SK-N-SH (cell line): ENCODE measurements around the gene PLAC1. TPM values are rescaled to one million over a fixed set of nuclear protein-coding genes. Genes with fewer than 3 reads are reported as not detected.

ENCODE experiments used
- CTCF ChIA-PET: fragments of 300-600, 350-600 bp; formaldehyde crosslinking; extraction: SDS; loops from one replicate; lab custom pipeline; 2021; lab: Yijun Ruan, JAX
- POLR2A ChIA-PET: fragments of 350-600 bp; sonication (Branson Sonifier 250); formaldehyde crosslinking; extraction: SDS; loops from one replicate; lab custom pipeline; 2020; ENCODE audit warnings: antibody characterized with exemption, inconsistent platforms; lab: Yijun Ruan, JAX
- DNase-seq: peaks from one replicate; pipeline ENCODE4 v3.0.0; 2012
- H2AFZ ChIP-seq: fragments of 200-600 bp; sonication (generic); 2 replicates; pipeline ENCODE4 v1.8.1; 2016; ENCODE audit warnings: antibody characterized with exemption, mild to moderate bottlenecking, low read depth
- H3F3A ChIP-seq: fragments of 200-600 bp; sonication (generic); replicated peaks from 2 replicates; pipeline ENCODE3; 2016; ENCODE audit warnings: antibody characterized with exemption, mild to moderate bottlenecking; ENCODE audit not compliant: insufficient read depth
- H3K27ac ChIP-seq, 2 experiments: fragments of 200-500 bp in 1 of 2; fragments of 200-600 bp in 1 of 2; sonication (Bioruptor generic) in 1 of 2; sonication (generic), shearing (Covaris generic) in 1 of 2; 2 replicates each; pipeline versions ENCODE4 v1.5.1 to v1.6.1; 2014 to 2016; ENCODE audit warnings: low read depth in 2 of 2, inconsistent platforms in 1 of 2, low read length in 1 of 2, mild to moderate bottlenecking in 1 of 2, mixed read lengths in 1 of 2
- H3K27me3 ChIP-seq: fragments of 200-600 bp; sonication (generic), shearing (Covaris generic); 2 replicates; pipeline ENCODE4 v1.6.1; 2016; ENCODE audit warnings: mixed run types; ENCODE audit not compliant: insufficient read depth
- H3K36me3 ChIP-seq, 2 experiments: fragments of 200-500 bp in 1 of 2; fragments of 200-600 bp in 1 of 2; sonication (Bioruptor generic) in 1 of 2; sonication (generic) in 1 of 2; replicated peaks in 1 of 2; 2 replicates each; pipeline versions ENCODE3 to v1.5.1; 2014 to 2016; ENCODE audit warnings: low read length in 1 of 2, mild to moderate bottlenecking in 1 of 2; ENCODE audit not compliant: insufficient read depth in 2 of 2, control insufficient read depth in 1 of 2
- H3K4me1 ChIP-seq, 2 experiments: fragments of 200-500 bp in 1 of 2; fragments of 200-600 bp in 1 of 2; sonication (Bioruptor generic) in 1 of 2; sonication (generic), shearing (Covaris generic) in 1 of 2; 2 replicates each; pipeline versions ENCODE4 v1.5.1 to v1.6.1; 2014 to 2016; ENCODE audit warnings: low read depth in 1 of 2, low read length in 1 of 2, mixed run types in 1 of 2; ENCODE audit not compliant: insufficient read depth in 2 of 2, control insufficient read depth in 1 of 2
- H3K4me2 ChIP-seq: fragments of 200-600 bp; sonication (generic), shearing (Covaris generic); 2 replicates; pipeline ENCODE4 v1.6.1; 2017; ENCODE audit warnings: mixed run types
- H3K4me3 ChIP-seq, 2 experiments: fragments of 200-500 bp in 1 of 2; fragments of 200-600 bp in 1 of 2; sonication (Bioruptor generic) in 1 of 2; sonication (generic), shearing (Covaris generic) in 1 of 2; 2 replicates each; pipeline versions ENCODE4 v1.5.1 to v1.8.1; 2014 to 2016; ENCODE audit warnings: low read depth in 2 of 2, inconsistent platforms in 1 of 2, low read length in 1 of 2, mild to moderate bottlenecking in 1 of 2, mixed read lengths in 1 of 2, moderate library complexity in 1 of 2
- H3K79me2 ChIP-seq: fragments of 200-600 bp; sonication (generic); 2 replicates; pipeline ENCODE4 v1.8.1; 2017; ENCODE audit warnings: mild to moderate bottlenecking; ENCODE audit not compliant: insufficient read depth
- H3K9ac ChIP-seq: fragments of 200-600 bp; sonication (generic); 2 replicates; pipeline ENCODE4 v1.6.1; 2017; ENCODE audit warnings: mixed run types
- H3K9me2 ChIP-seq: fragments of 200-600 bp; sonication (generic); 2 replicates; pipeline ENCODE4 v1.6.1; 2017; ENCODE audit warnings: mixed run types
- H3K9me3 ChIP-seq: fragments of 200-600 bp; sonication (generic); 2 replicates; pipeline ENCODE4 v1.6.1; 2017; ENCODE audit warnings: mixed run types, mild to moderate bottlenecking, moderate library complexity
- H4K20me1 ChIP-seq: fragments of 200-600 bp; sonication (generic); 2 replicates; pipeline ENCODE4 v1.6.1; 2017; ENCODE audit warnings: mild to moderate bottlenecking, mixed run types; ENCODE audit not compliant: insufficient read depth
- CHD2 ChIP-seq: fragments of 150-350 bp; IDR thresholded peaks from 2 replicates; pipeline ENCODE4 v1.6.1; 2018; ENCODE audit warnings: low read length; ENCODE audit not compliant: partially characterized antibody
- CTCF ChIP-seq: fragments of 200-600 bp; sonication (generic); IDR thresholded peaks from 2 replicates; pipeline ENCODE4 v1.6.1; 2017; ENCODE audit warnings: antibody characterized with exemption, mild to moderate bottlenecking, moderate library complexity
- ELF1 ChIP-seq: IDR thresholded peaks from 2 replicates; pipeline ENCODE4 v1.4.0; 2012
- FOSL2 ChIP-seq: IDR thresholded peaks from 2 replicates; pipeline ENCODE4 v1.4.0; 2012; ENCODE audit warnings: low read depth, mild to moderate bottlenecking, moderate library complexity, borderline replicate concordance
- FOXM1 ChIP-seq: IDR thresholded peaks from 2 replicates; pipeline ENCODE4 v1.4.0; 2012; ENCODE audit warnings: low read depth, mild to moderate bottlenecking
- GATA2 ChIP-seq: sonication (generic); formaldehyde crosslinking; IDR thresholded peaks from 2 replicates; pipeline ENCODE4 v1.5.0; 2020; ENCODE audit warnings: mild to moderate bottlenecking, missing genetic modification reagents
- IRF3 ChIP-seq: fragments of 150-350 bp; IDR thresholded peaks from 2 replicates; pipeline ENCODE4 v1.6.1; 2016; ENCODE audit warnings: mild to moderate bottlenecking, low read depth, low read length
- MEF2A ChIP-seq: IDR thresholded peaks from 2 replicates; pipeline ENCODE4 v1.4.0; 2012; ENCODE audit warnings: low read depth, borderline replicate concordance
- PBX3 ChIP-seq: IDR thresholded peaks from 2 replicates; pipeline ENCODE4; 2012
- POLR2AphosphoS5 ChIP-seq: IDR thresholded peaks from 2 replicates; pipeline ENCODE4 v1.6.1; 2012; ENCODE audit warnings: low read depth, low read length
- RCOR1 ChIP-seq: fragments of 150-350 bp; IDR thresholded peaks from 2 replicates; pipeline ENCODE4 v1.6.1; 2017; ENCODE audit warnings: antibody characterized with exemption, low read length
- REST ChIP-seq: IDR thresholded peaks from 2 replicates; pipeline ENCODE4 v1.6.1; 2012; ENCODE audit warnings: mild to moderate bottlenecking, low read depth, low read length, moderate library complexity
- RFX5 ChIP-seq: IDR thresholded peaks from 2 replicates; pipeline ENCODE4 v1.6.1; 2012; ENCODE audit warnings: mild to moderate bottlenecking, improper control_type of control experiment, low read length
- RXRA ChIP-seq: IDR thresholded peaks from 2 replicates; pipeline ENCODE4 v1.4.0; 2012; ENCODE audit warnings: low read depth, mild to moderate bottlenecking, borderline replicate concordance
- SIN3A ChIP-seq: IDR thresholded peaks from 2 replicates; pipeline ENCODE4 v1.6.1; 2012; ENCODE audit warnings: low read depth, mild to moderate bottlenecking, low read length, moderate library complexity, borderline replicate concordance
- SMC3 ChIP-seq: IDR thresholded peaks from 2 replicates; pipeline ENCODE4 v1.6.1; 2012; ENCODE audit warnings: low read depth, low read length, improper control_type of control experiment
- USF2 ChIP-seq: fragments of 150-350 bp; IDR thresholded peaks from 2 replicates; pipeline ENCODE4 v1.6.1; 2017; ENCODE audit warnings: antibody characterized with exemption, low read length, low read depth, borderline replicate concordance
- YY1 ChIP-seq: IDR thresholded peaks from 2 replicates; pipeline ENCODE4 v1.4.0; 2012; ENCODE audit warnings: low read depth, mild to moderate bottlenecking
- WGBS: methylation state at CpG from one replicate; pipeline ENCODE4 v1.1.6; 2017; ENCODE audit warnings: low lambda C conversion rate; 5-methylcytosine and 5-hydroxymethylcytosine counted together
- polyA plus RNA-seq, 3 experiments: library from polyadenylated mRNA; depleted of rRNA; stranded (reverse); fragments of >200 nt; gene quantifications; 2 replicates each; pipeline ENCODE4 v1.2.3, GENCODE V29; 2012

PLAC1 gene
- polyA plus RNA-seq, 1 of the 3 experiments (the other 2 are of a cell fraction) = 50.9 TPM

GRCh38 chrX:134641346-134641745, 16.9 kb downstream of the PLAC1 start:
- no peak overlapping the region for H3K4me3 ChIP-seq
- no peaks in the 10 kb centered on the region for H3K27me3 ChIP-seq
- H3K4me1 ChIP-seq = no peaks in the 10 kb centered on the region; a peak in 1 of 4 replicates
- H3F3A ChIP-seq = no peaks in the 10 kb centered on the region
- ChIA-PET POLR2A (no interaction called here), CTCF (no interaction called here)
- no peaks in the 10 kb centered on the region for H4K20me1 ChIP-seq
- no peak for TF ChIP-seq YY1
- TF ChIP-seq RFX5 = no peak
- no peak for TF ChIP-seq CHD2
- no peak for TF ChIP-seq ELF1
- no peak for TF ChIP-seq SIN3A
- no peak for TF ChIP-seq RXRA
- no peak for TF ChIP-seq FOSL2
- no peak for TF ChIP-seq USF2
- no peak for TF ChIP-seq POLR2AphosphoS5
- no peak for TF ChIP-seq RCOR1
- TF ChIP-seq PBX3 = no peak
- no peak for TF ChIP-seq REST
- no peak for TF ChIP-seq GATA2 (CRISPR knock-in tag)
- no peak overlapping the region for H2AFZ ChIP-seq
- no peak overlapping the region for H3K9ac ChIP-seq
- H3K4me2 ChIP-seq = no peak overlapping the region
- no peaks in the 10 kb centered on the region for H3K9me2 ChIP-seq
- no peak overlapping the region for H3K27ac ChIP-seq
- 61% methylated on average over 2 of the region's 2 CpGs for WGBS
- no peaks in the 10 kb centered on the region for H3K9me3 ChIP-seq
- H3K79me2 ChIP-seq = no peaks in the 10 kb centered on the region
- no peak for DNase-seq
- no peaks in the 10 kb centered on the region for H3K36me3 ChIP-seq

GRCh38 chrX:134640914-134641313, 17.4 kb downstream of the PLAC1 start:
- ChIA-PET CTCF (no interaction called here), POLR2A (no interaction called here)
- Histone ChIP-seq H3F3A (no peaks in the 10 kb centered on the region), H3K27me3 (no peaks in the 10 kb centered on the region), H2AFZ (no peak overlapping the region), H3K9ac (no peak overlapping the region), H3K9me2 (no peaks in the 10 kb centered on the region), H4K20me1 (no peaks in the 10 kb centered on the region), H3K9me3 (no peaks in the 10 kb centered on the region), H3K36me3 (no peaks in the 10 kb centered on the region), H3K4me2 (no peak overlapping the region), H3K27ac (no peak overlapping the region), H3K79me2 (no peaks in the 10 kb centered on the region), H3K4me1 (no peaks in the 10 kb centered on the region; a peak in 1 of 4 replicates), H3K4me3 (no peak overlapping the region)
- no peak for DNase-seq
- 74% methylated on average over 4 of the region's 4 CpGs for WGBS
- no peak for TF ChIP-seq FOXM1
- no peak for TF ChIP-seq FOSL2
- TF ChIP-seq ELF1 = no peak
- no peak for TF ChIP-seq SMC3
- TF ChIP-seq MEF2A = no peak
- TF ChIP-seq CTCF = no peak
- TF ChIP-seq PBX3 = no peak
- TF ChIP-seq GATA2 (CRISPR knock-in tag) = no peak
- no peak for TF ChIP-seq IRF3
